Measurements from ENCODE around the gene DUSP10.

Gene DUSP10

GRCh38 chr1:221759436-221759835, 17.5 kb upstream of the DUSP10 start:
- Histone ChIP-seq H2BK12ac (ENCODE audit: low read length in 2 of 2) (peak overlapping the region in 1 of 2 experiments; percentile 81), H3K79me1 (replicated peaks; ENCODE audit: low read length, poor library complexity, severe bottlenecking) (no peaks in the 10 kb centered on the region), H2BK5ac (ENCODE audit: low read depth, low read length, poor library complexity, severe bottlenecking) (no peak overlapping the region), H2AFZ (ENCODE audit: low read depth, low read length) (no peak overlapping the region), H3K4me3 (ENCODE audit: insufficient read depth in 1 of 2, low read depth in 1 of 2, low read length in 2 of 2) (no peak overlapping the region), H4K91ac (ENCODE audit: low read length) (no peak overlapping the region), H3K4me2 (ENCODE audit: low read length, poor library complexity, severe bottlenecking) (no peak overlapping the region), H3K23ac (ENCODE audit: low read length in 2 of 2) (no peak overlapping the region), H3K27ac (ENCODE audit: low read length, poor library complexity, severe bottlenecking) (no peak overlapping the region), H3K9me3 (ENCODE audit: control insufficient read depth, low read length) (no peaks in the 10 kb centered on the region), H2AK5ac (ENCODE audit: low read length, severe bottlenecking) (no peak overlapping the region), H3K14ac (ENCODE audit: low read length in 2 of 2) (no peak overlapping the region), H4K8ac (ENCODE audit: low read length) (no peak overlapping the region), H3K4me1 (ENCODE audit: control insufficient read depth, insufficient read depth, low read depth, low read length) (peaks cover 2% of the 10 kb centered on the region), H2BK15ac (ENCODE audit: low read depth, poor library complexity, severe bottlenecking) (no peak overlapping the region), H3K36me3 (ENCODE audit: control insufficient read depth in 1 of 2, insufficient read depth in 2 of 2, low read depth in 1 of 2, low read length in 2 of 2) (no peaks in the 10 kb centered on the region), H3K27me3 (ENCODE audit: control insufficient read depth in 1 of 2, insufficient read depth in 1 of 2, low read length in 2 of 2) (no peaks in the 10 kb centered on the region), H3K9ac (ENCODE audit: low read length) (no peak overlapping the region), H3K18ac (ENCODE audit: low read depth in 1 of 2, low read length in 2 of 2) (no peak overlapping the region), H2BK120ac (ENCODE audit: low read depth, low read length) (no peak overlapping the region), H3K4ac (ENCODE audit: low read depth in 1 of 2, low read length in 2 of 2) (no peak overlapping the region)
- 41% methylated on average over 3 of the region's 3 CpGs for WGBS
- DNase-seq, result peak; percentile 46

GRCh38 chr1:221758455-221758854, 16.6 kb upstream of the DUSP10 start:
- Histone ChIP-seq H3K27ac (ENCODE audit: low read length, poor library complexity, severe bottlenecking) (no peak overlapping the region), H3K23ac (ENCODE audit: low read length in 2 of 2) (no peak overlapping the region), H3K27me3 (ENCODE audit: control insufficient read depth in 1 of 2, insufficient read depth in 1 of 2, low read length in 2 of 2) (no peaks in the 10 kb centered on the region), H3K4me3 (ENCODE audit: insufficient read depth in 1 of 2, low read depth in 1 of 2, low read length in 2 of 2) (no peak overlapping the region), H2AK5ac (ENCODE audit: low read length, severe bottlenecking) (no peak overlapping the region), H3K79me1 (replicated peaks; ENCODE audit: low read length, poor library complexity, severe bottlenecking) (no peaks in the 10 kb centered on the region), H2BK120ac (ENCODE audit: low read depth, low read length) (no peak overlapping the region), H3K4me1 (ENCODE audit: control insufficient read depth, insufficient read depth, low read depth, low read length) (peaks cover 2% of the 10 kb centered on the region), H2BK12ac (ENCODE audit: low read length in 2 of 2) (no peak overlapping the region), H3K4me2 (ENCODE audit: low read length, poor library complexity, severe bottlenecking) (no peak overlapping the region), H4K8ac (ENCODE audit: low read length) (no peak overlapping the region), H3K36me3 (ENCODE audit: control insufficient read depth in 1 of 2, insufficient read depth in 2 of 2, low read depth in 1 of 2, low read length in 2 of 2) (no peaks in the 10 kb centered on the region), H3K9ac (ENCODE audit: low read length) (no peak overlapping the region), H3K14ac (ENCODE audit: low read length in 2 of 2) (no peak overlapping the region), H2BK15ac (ENCODE audit: low read depth, poor library complexity, severe bottlenecking) (no peak overlapping the region), H2AFZ (ENCODE audit: low read depth, low read length) (no peak overlapping the region), H2BK5ac (ENCODE audit: low read depth, low read length, poor library complexity, severe bottlenecking) (no peak overlapping the region), H3K18ac (ENCODE audit: low read depth in 1 of 2, low read length in 2 of 2) (no peak overlapping the region), H3K4ac (ENCODE audit: low read depth in 1 of 2, low read length in 2 of 2) (no peak overlapping the region), H3K9me3 (ENCODE audit: control insufficient read depth, low read length) (no peaks in the 10 kb centered on the region), H4K91ac (ENCODE audit: low read length) (no peak overlapping the region)
- DNase-seq, result no peak

- H4K91ac ChIP-seq (ENCODE audit: low read length), result no peak overlapping the region
- no peak overlapping the region for H2AFZ ChIP-seq (ENCODE audit: low read depth, low read length)
- no peaks in the 10 kb centered on the region for H3K27me3 ChIP-seq (ENCODE audit: control insufficient read depth in 1 of 2, insufficient read depth in 1 of 2, low read length in 2 of 2)
- H3K4me3 ChIP-seq (ENCODE audit: insufficient read depth in 1 of 2, low read depth in 1 of 2, low read length in 2 of 2), result no peak overlapping the region
- H3K9ac ChIP-seq (ENCODE audit: low read length), result no peak overlapping the region
- no peak overlapping the region for H3K27ac ChIP-seq (ENCODE audit: low read length, poor library complexity, severe bottlenecking)
- DNase-seq, result no peak
- H3K4me2 ChIP-seq (ENCODE audit: low read length, poor library complexity, severe bottlenecking), result no peak overlapping the region
- no peak overlapping the region for H2BK15ac ChIP-seq (ENCODE audit: low read depth, poor library complexity, severe bottlenecking)
- no peaks in the 10 kb centered on the region for H3K79me1 ChIP-seq (replicated peaks; ENCODE audit: low read length, poor library complexity, severe bottlenecking)
- H3K4me1 ChIP-seq (ENCODE audit: control insufficient read depth, insufficient read depth, low read depth, low read length), result peaks cover 2% of the 10 kb centered on the region
- H2BK12ac ChIP-seq (ENCODE audit: low read length in 2 of 2), result no peak overlapping the region
- no peak overlapping the region for H3K18ac ChIP-seq (ENCODE audit: low read depth in 1 of 2, low read length in 2 of 2)
- no peaks in the 10 kb centered on the region for H3K9me3 ChIP-seq (ENCODE audit: control insufficient read depth, low read length)
- no peak overlapping the region for H3K4ac ChIP-seq (ENCODE audit: low read depth in 1 of 2, low read length in 2 of 2)
- H2AK5ac ChIP-seq (ENCODE audit: low read length, severe bottlenecking), result no peak overlapping the region
- no peaks in the 10 kb centered on the region for H3K36me3 ChIP-seq (ENCODE audit: control insufficient read depth in 1 of 2, insufficient read depth in 2 of 2, low read depth in 1 of 2, low read length in 2 of 2)
- no peak overlapping the region for H2BK5ac ChIP-seq (ENCODE audit: low read depth, low read length, poor library complexity, severe bottlenecking)
- 100% methylated on average over 3 of the region's 3 CpGs for WGBS
- H4K8ac ChIP-seq (ENCODE audit: low read length), result no peak overlapping the region
- no peak overlapping the region for H3K23ac ChIP-seq (ENCODE audit: low read length in 2 of 2)
- no peak overlapping the region for H2BK120ac ChIP-seq (ENCODE audit: low read depth, low read length)
- H3K14ac ChIP-seq (ENCODE audit: low read length in 2 of 2), result no peak overlapping the region
Measured at GRCh38 chr1:221756830-221757551, 15.1 kb upstream of the DUSP10 start.

GRCh38 chr1:221753828-221754188, 11.9 kb upstream of the DUSP10 start:
- H3K18ac ChIP-seq (ENCODE audit: low read depth in 1 of 2, low read length in 2 of 2), result no peak overlapping the region
- no peak overlapping the region for H3K4me2 ChIP-seq (ENCODE audit: low read length, poor library complexity, severe bottlenecking)
- no peaks in the 10 kb centered on the region for H3K4me1 ChIP-seq (ENCODE audit: control insufficient read depth, insufficient read depth, low read depth, low read length)
- no peak overlapping the region for H2BK120ac ChIP-seq (ENCODE audit: low read depth, low read length)
- H3K9me3 ChIP-seq (ENCODE audit: control insufficient read depth, low read length), result no peaks in the 10 kb centered on the region
- H3K9ac ChIP-seq (ENCODE audit: low read length), result no peak overlapping the region
- no peak overlapping the region for H2AFZ ChIP-seq (ENCODE audit: low read depth, low read length)
- no peak overlapping the region for H2BK5ac ChIP-seq (ENCODE audit: low read depth, low read length, poor library complexity, severe bottlenecking)
- H3K4ac ChIP-seq (ENCODE audit: low read depth in 1 of 2, low read length in 2 of 2), result no peak overlapping the region
- no peaks in the 10 kb centered on the region for H3K36me3 ChIP-seq (ENCODE audit: control insufficient read depth in 1 of 2, insufficient read depth in 2 of 2, low read depth in 1 of 2, low read length in 2 of 2)
- no peak overlapping the region for H2BK12ac ChIP-seq (ENCODE audit: low read length in 2 of 2)
- WGBS, result 83% methylated on average over 1 of the region's 1 CpG
- no peak overlapping the region for H3K27ac ChIP-seq (ENCODE audit: low read length, poor library complexity, severe bottlenecking)
- no peak overlapping the region for H4K91ac ChIP-seq (ENCODE audit: low read length)
- no peak overlapping the region for H3K23ac ChIP-seq (ENCODE audit: low read length in 2 of 2)
- no peaks in the 10 kb centered on the region for H3K79me1 ChIP-seq (replicated peaks; ENCODE audit: low read length, poor library complexity, severe bottlenecking)
- no peaks in the 10 kb centered on the region for H3K27me3 ChIP-seq (ENCODE audit: control insufficient read depth in 1 of 2, insufficient read depth in 1 of 2, low read length in 2 of 2)
- no peak overlapping the region for H3K14ac ChIP-seq (ENCODE audit: low read length in 2 of 2)
- DNase-seq, result no peak
- H2BK15ac ChIP-seq (ENCODE audit: low read depth, poor library complexity, severe bottlenecking), result no peak overlapping the region
- H4K8ac ChIP-seq (ENCODE audit: low read length), result no peak overlapping the region
- H3K4me3 ChIP-seq (ENCODE audit: insufficient read depth in 1 of 2, low read depth in 1 of 2, low read length in 2 of 2), result no peak overlapping the region
- H2AK5ac ChIP-seq (ENCODE audit: low read length, severe bottlenecking), result no peak overlapping the region

Measured in mesenchymal stem cell (in vitro differentiated cells and primary cell).